Adrenal gland (tissue), 5 donors: ENCODE measurements around the gene SOCS2.

Experiments used
- CTCF ChIP-seq, 6 experiments: fragments of 450-650 bp in 4 of 6; fragments of 200-600 bp in 2 of 6; sonication (generic) in 1 of 6; IDR thresholded peaks; 1 replicate in 5 of 6; 2 replicates in 1 of 6; pipeline versions ENCODE4 v1.5.1 to v1.8.0; 2016 to 2021; ENCODE audit warnings: antibody characterized with exemption in 6 of 6, mild to moderate bottlenecking in 2 of 6, moderate library complexity in 1 of 6
- POLR2A ChIP-seq, 2 donors: fragments of 450-650 bp; IDR thresholded peaks; one replicate each; pipeline ENCODE4 v1.6.1; 2017; ENCODE audit warnings: antibody characterized with exemption in 2 of 2, mild to moderate bottlenecking in 2 of 2, moderate library complexity in 1 of 2
- donor health status: DM: no; HTN: no; CAD: no.

- TF ChIP-seq CTCF (IDR thresholded peaks at IDR 0.05) (no peak), POLR2A (IDR thresholded peaks at IDR 0.05) (no peak)
Measured at GRCh38 chr12:93536111-93536765, 36.2 kb upstream of the SOCS2 start.
